HepG2 (cell line): Measurements from ENCODE around the gene SOAT2.

Experiments
- ATF1 ChIP-seq: IDR thresholded peaks from 2 replicates; pipeline ENCODE4 v1.6.1; 2016; ENCODE audit warnings: mild to moderate bottlenecking, control low read depth
- CREB1 ChIP-seq, 2 experiments: fragments of 450-650 bp in 1 of 2; IDR thresholded peaks; 2 replicates each; pipeline ENCODE4 v1.6.1; 2016 to 2017; ENCODE audit warnings: control low read depth in 1 of 2, mild to moderate bottlenecking in 1 of 2, missing compliant biosample characterization in 1 of 2, missing genetic modification characterization in 1 of 2
- KAT7 ChIP-seq: IDR thresholded peaks from 2 replicates; pipeline ENCODE4 v1.6.1; 2018; ENCODE audit warnings: borderline replicate concordance, missing compliant biosample characterization
- MAZ ChIP-seq, 2 experiments: sonication (generic) in 1 of 2; formaldehyde crosslinking in 1 of 2; IDR thresholded peaks; 2 replicates each; pipeline versions ENCODE4 v1.5.0 to v1.6.1; 2012 to 2020; ENCODE audit warnings: low read depth in 2 of 2, mild to moderate bottlenecking in 2 of 2, borderline replicate concordance in 1 of 2, improper control_type of control experiment in 1 of 2, low read length in 1 of 2, missing genetic modification reagents in 1 of 2, moderate library complexity in 1 of 2
- MTA3 ChIP-seq: sonication (generic); formaldehyde crosslinking; IDR thresholded peaks from 2 replicates; pipeline ENCODE4 v1.4.0; 2020; ENCODE audit warnings: missing genetic modification reagents
- REST ChIP-seq, 2 experiments: IDR thresholded peaks; 2 replicates each; pipeline ENCODE4 v1.6.1; 2011 to 2012; ENCODE audit warnings: low read length in 2 of 2, borderline replicate concordance in 1 of 2, low read depth in 1 of 2, mild to moderate bottlenecking in 1 of 2, moderate library complexity in 1 of 2
- RNF2 ChIP-seq: fragments of 450-650 bp; conservative IDR thresholded peaks from 2 replicates; pipeline ENCODE4 v1.6.1; 2016; ENCODE audit warnings: low read depth
- RXRA ChIP-seq: sonication (generic); formaldehyde crosslinking; IDR thresholded peaks from 2 replicates; pipeline ENCODE4 v1.5.1; 2020; ENCODE audit warnings: missing genetic modification reagents
- SP1 ChIP-seq, 2 experiments: fragments of 450-650 bp in 1 of 2; sonication (generic) in 1 of 2; formaldehyde crosslinking in 1 of 2; IDR thresholded peaks; 2 replicates each; pipeline versions ENCODE4 v1.4.0 to v1.6.1; 2016 to 2020; ENCODE audit warnings: missing genetic modification reagents in 1 of 2
- ZFP41 ChIP-seq: sonication (generic); formaldehyde crosslinking; IDR thresholded peaks from 2 replicates; pipeline ENCODE4 v1.4.0; 2020; ENCODE audit warnings: mild to moderate bottlenecking, missing genetic modification reagents, borderline replicate concordance
- ZNF317 ChIP-seq: sonication (generic); formaldehyde crosslinking; IDR thresholded peaks from 2 replicates; pipeline ENCODE4 v1.5.0; 2020; ENCODE audit warnings: mild to moderate bottlenecking, missing genetic modification reagents
- ZNF597 ChIP-seq: sonication (generic); formaldehyde crosslinking; IDR thresholded peaks from 2 replicates; pipeline ENCODE4 v1.5.0; 2020; ENCODE audit warnings: missing genetic modification reagents
- ZNF761 ChIP-seq: sonication (generic); formaldehyde crosslinking; conservative IDR thresholded peaks from 2 replicates; pipeline ENCODE4 v1.4.0; 2020; ENCODE audit warnings: mild to moderate bottlenecking, missing genetic modification reagents
- ZSCAN20 ChIP-seq: sonication (generic); formaldehyde crosslinking; IDR thresholded peaks from 2 replicates; pipeline ENCODE4 v1.4.0; 2020; ENCODE audit warnings: missing genetic modification reagents, mild to moderate bottlenecking, borderline replicate concordance

- TF ChIP-seq ZFP41 (CRISPR knock-in tag) (no peak), REST (IDR thresholded peaks at IDR 0.05; ENCODE audit: borderline replicate concordance in 1 of 2, low read depth in 1 of 2, low read length in 2 of 2) (no peak), SP1 (IDR thresholded peaks at IDR 0.05) (no peak), SP1 (CRISPR knock-in tag; IDR thresholded peaks at IDR 0.05) (no peak), RNF2 (no peak), KAT7 (CRISPR knock-in tag) (no peak), ZNF761 (no peak), RXRA (CRISPR knock-in tag) (no peak), ZNF317 (CRISPR knock-in tag) (no peak), ZSCAN20 (CRISPR knock-in tag) (no peak), MAZ (IDR thresholded peaks at IDR 0.05; ENCODE audit: borderline replicate concordance, low read depth, low read length) (no peak), MAZ (CRISPR knock-in tag; IDR thresholded peaks at IDR 0.05; ENCODE audit: low read depth) (no peak), ATF1 (no peak), ZNF597 (CRISPR knock-in tag) (no peak), CREB1 (IDR thresholded peaks at IDR 0.05) (no peak), CREB1 (CRISPR knock-in tag; IDR thresholded peaks at IDR 0.05) (no peak), MTA3 (CRISPR knock-in tag) (no peak)
Observed at GRCh38 chr12:53096759-53097158, 6.5 kb upstream of the SOAT2 start.
